Measurements from ENCODE around the gene AGBL2. TPM values are rescaled to one million over a fixed set of nuclear protein-coding genes. Genes with fewer than 3 reads are reported as not detected.
"Not testable (repeated sequence)": the region's sequence is repeated elsewhere in the genome, so short reads cannot be mapped to it uniquely, and the experiment has no call there.

Gene AGBL2
- 0.86 TPM in 1 of 2 replicates, not detected in the other for total RNA-seq
- 0.08 and 0.24 TPM in 2 replicates for polyA plus RNA-seq
- 0.06 TPM in 1 of 2 replicates, not detected in the other for polyA plus RNA-seq (2011; cell fraction: cytosol; rRNA removed)
- polyA plus RNA-seq (2011; cell fraction: nucleus; rRNA removed): 0.69 and 0.72 TPM in 2 replicates
- not detected in 2 replicates for polyA plus RNA-seq (2012)
- 3.5 TPM in 1 of 2 replicates, not detected in the other for polyA minus RNA-seq
- polyA minus RNA-seq (2011; cell fraction: cytosol; rRNA and poly(A)+ RNA removed): not detected
- polyA minus RNA-seq (2011; cell fraction: nucleus; rRNA and poly(A)+ RNA removed): 0.48 and 0.63 TPM in 2 replicates
- Bru-seq, nascent RNA: percentile 14 among the genes with signal in this experiment
- percentile 11 among the genes with signal in this experiment for BruChase-seq, experiment 1, labeled RNA remaining after a 6-hour chase
- BruChase-seq, experiment 2, labeled RNA remaining after a 2-hour chase: percentile 12 among the genes with signal in this experiment
- long read RNA-seq: 0 reads

DNA sequence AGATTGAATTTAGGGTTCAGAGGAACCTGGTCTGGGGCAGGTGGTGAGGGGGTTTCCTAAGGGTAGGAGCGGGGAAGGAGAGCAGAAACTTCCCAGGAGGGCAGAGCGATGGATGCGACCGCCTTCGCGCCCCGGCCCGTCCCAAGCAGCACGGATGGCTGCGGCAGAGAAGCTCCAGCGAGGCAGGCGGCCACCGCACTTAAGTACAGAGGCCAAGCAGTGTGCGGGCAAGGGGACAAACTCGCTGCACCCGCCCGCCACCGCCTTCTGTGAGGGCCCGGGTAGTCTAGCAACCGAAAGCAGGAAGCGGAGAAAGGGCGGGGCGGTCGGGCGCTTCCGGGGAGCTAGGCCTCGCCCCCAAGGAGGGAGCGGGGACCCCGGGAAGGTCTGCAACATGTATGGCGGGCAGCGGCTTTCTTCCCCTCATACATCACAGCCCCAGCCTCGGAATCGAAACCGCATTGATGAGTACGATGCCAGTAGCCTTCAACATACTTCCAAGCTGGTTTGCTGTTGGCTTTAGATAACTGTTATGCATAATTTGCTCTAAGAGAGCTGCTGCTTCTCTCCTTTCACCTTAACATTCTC is at the start of gene AGBL2:
TSS of gene AGBL2 (minus strand) at position 288 of the 588 bp plus-strand sequence. CDS start 719 bp downstream, outside the sequence.
- ChIA-PET POLR2A (no interaction called here), CTCF (interaction anchor here (0.9 to 1.2 kb wide), 2 partner anchors 20 to 72 kb away, joined by 3 read pairs; no protein-coding TSS in a partner anchor)
- peaks cover 4 to 9% of the 10 kb centered on the region in 2 experiments for H3K36me3 ChIP-seq (ENCODE audit: control insufficient read depth in 2 of 2, extremely low read depth in 1 of 2, insufficient read depth in 2 of 2, low read length in 2 of 2)
- peaks cover 3% of the 10 kb centered on the region for H3K4me1 ChIP-seq (ENCODE audit: control insufficient read depth, extremely low read depth, insufficient read depth, low read length)
- intact Hi-C loops (cut with micrococcal nuclease): loop anchor here (2.0 kb wide), 1 partner anchor 72 kb away; the partner anchor contains the start of gene MTCH2
- H3K4me2 ChIP-seq (ENCODE audit: insufficient read depth, low read length): peak within 1 kb of the TSS; percentile 82
- H2AFZ ChIP-seq (ENCODE audit: low read depth, low read length): peak within 1 kb of the TSS; percentile 75
- DNase-seq (ENCODE audit: low read depth, low spot score) (peak; percentile 33), FAIRE-seq (peak; percentile 76)
- TF ChIP-seq, protein P1, sequence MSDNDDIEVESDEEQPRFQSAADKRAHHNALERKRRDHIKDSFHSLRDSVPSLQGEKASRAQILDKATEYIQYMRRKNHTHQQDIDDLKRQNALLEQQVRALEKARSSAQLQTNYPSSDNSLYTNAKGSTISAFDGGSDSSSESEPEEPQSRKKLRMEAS (IDR thresholded peaks at IDR 0.05; ENCODE audit: insufficient read depth, insufficient read length): no peak
- no peak for TF ChIP-seq GATA2 (IDR thresholded peaks at IDR 0.05; ENCODE audit: insufficient read depth, insufficient read length, low read depth, low read length)
- TF ChIP-seq MYC (IDR thresholded peaks at IDR 0.05; ENCODE audit: low read depth, low read length): no peak
- TF ChIP-seq POLR2AphosphoS5 (IDR thresholded peaks at IDR 0.05; ENCODE audit: insufficient read depth, low read depth, low read length): peak; percentile 68
- TF ChIP-seq POLR2A (IDR thresholded peaks at IDR 0.05; ENCODE audit: low read depth, low read length): peak; percentile 51
- TF ChIP-seq, protein P2, sequence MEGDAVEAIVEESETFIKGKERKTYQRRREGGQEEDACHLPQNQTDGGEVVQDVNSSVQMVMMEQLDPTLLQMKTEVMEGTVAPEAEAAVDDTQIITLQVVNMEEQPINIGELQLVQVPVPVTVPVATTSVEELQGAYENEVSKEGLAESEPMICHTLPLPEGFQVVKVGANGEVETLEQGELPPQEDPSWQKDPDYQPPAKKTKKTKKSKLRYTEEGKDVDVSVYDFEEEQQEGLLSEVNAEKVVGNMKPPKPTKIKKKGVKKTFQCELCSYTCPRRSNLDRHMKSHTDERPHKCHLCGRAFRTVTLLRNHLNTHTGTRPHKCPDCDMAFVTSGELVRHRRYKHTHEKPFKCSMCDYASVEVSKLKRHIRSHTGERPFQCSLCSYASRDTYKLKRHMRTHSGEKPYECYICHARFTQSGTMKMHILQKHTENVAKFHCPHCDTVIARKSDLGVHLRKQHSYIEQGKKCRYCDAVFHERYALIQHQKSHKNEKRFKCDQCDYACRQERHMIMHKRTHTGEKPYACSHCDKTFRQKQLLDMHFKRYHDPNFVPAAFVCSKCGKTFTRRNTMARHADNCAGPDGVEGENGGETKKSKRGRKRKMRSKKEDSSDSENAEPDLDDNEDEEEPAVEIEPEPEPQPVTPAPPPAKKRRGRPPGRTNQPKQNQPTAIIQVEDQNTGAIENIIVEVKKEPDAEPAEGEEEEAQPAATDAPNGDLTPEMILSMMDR (IDR thresholded peaks at IDR 0.05; ENCODE audit: extremely low read depth in 1 of 2, insufficient read depth in 1 of 2, low read depth in 1 of 2, low read length in 2 of 2): no peak
- no peak for TF ChIP-seq FOS (IDR thresholded peaks at IDR 0.05; ENCODE audit: borderline replicate concordance, insufficient read depth, low read length)
- H3K9me3 ChIP-seq (replicated peaks; ENCODE audit: control insufficient read depth, insufficient read depth, low read length): no peaks in the 10 kb centered on the region
- no peaks in the 10 kb centered on the region for H3K27me3 ChIP-seq (ENCODE audit: control insufficient read depth in 2 of 2, insufficient read depth in 2 of 2, low read length in 2 of 2)
- peak within 1 kb of the TSS; percentile 33 for H3K9ac ChIP-seq (replicated peaks; ENCODE audit: extremely low read depth, insufficient read depth, low read length)
- H4K20me1 ChIP-seq (replicated peaks; ENCODE audit: control insufficient read depth, extremely low read depth, insufficient read depth, low read length): no peaks in the 10 kb centered on the region
- no peaks in the 10 kb centered on the region for H3K79me2 ChIP-seq (ENCODE audit: control insufficient read depth, insufficient read depth, low read length)
- no TSS peak for BruUV-seq (replicated peaks)
- peak within 1 kb of the TSS; percentile 44 to 68 (median 58) for H3K4me3 ChIP-seq (replicated peaks in 1 of 3; ENCODE audit: insufficient read depth in 1 of 3, low read depth in 1 of 3, low read length in 3 of 3)
- no peak within 1 kb of the TSS for H3K27ac ChIP-seq (ENCODE audit: insufficient read depth, low read depth, low read length)
- H3K9me1 ChIP-seq (replicated peaks; ENCODE audit: control insufficient read depth, extremely low read depth, insufficient read depth, low read length): no peaks in the 10 kb centered on the region
- dilution Hi-C loops (cut with MboI; ENCODE audit: extremely low pct_ligation_motif_present, low sequenced_read_pairs): no loop called here

DNA sequence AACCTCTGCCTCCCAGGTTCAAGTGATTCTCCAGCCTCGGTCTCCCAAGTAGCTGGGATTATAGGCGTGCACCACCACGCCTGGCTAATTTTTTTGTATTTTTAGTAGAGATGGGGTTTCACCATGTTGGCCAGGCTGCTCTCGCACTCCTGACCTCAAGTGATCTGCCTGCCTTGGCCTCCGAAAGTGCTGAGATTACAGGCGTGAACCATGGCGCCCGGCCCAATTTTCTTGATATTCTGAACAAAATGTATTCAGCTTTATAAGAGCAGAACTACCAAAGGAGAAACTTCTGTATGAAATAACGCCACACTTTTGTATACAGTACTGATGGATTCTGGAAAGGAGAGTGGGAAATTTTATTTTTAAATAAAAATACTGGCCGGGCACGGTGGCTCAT is 44.1 kb upstream of the AGBL2 start:
- H3K9ac ChIP-seq (replicated peaks; ENCODE audit: extremely low read depth, insufficient read depth, low read length); H3K4me1 ChIP-seq (ENCODE audit: control insufficient read depth, extremely low read depth, insufficient read depth, low read length); DNase-seq (ENCODE audit: low read depth, low spot score); intact Hi-C loops (cut with micrococcal nuclease); H3K9me1 ChIP-seq (replicated peaks; ENCODE audit: control insufficient read depth, extremely low read depth, insufficient read depth, low read length); CTCF ChIA-PET; H3K27me3 ChIP-seq (ENCODE audit: control insufficient read depth in 2 of 2, insufficient read depth in 2 of 2, low read length in 2 of 2); BruUV-seq (replicated peaks); H3K4me2 ChIP-seq (ENCODE audit: insufficient read depth, low read length); dilution Hi-C loops (cut with MboI; ENCODE audit: extremely low pct_ligation_motif_present, low sequenced_read_pairs); H3K27ac ChIP-seq (ENCODE audit: insufficient read depth, low read depth, low read length); H2AFZ ChIP-seq (ENCODE audit: low read depth, low read length); H3K4me3 ChIP-seq (replicated peaks in 1 of 3; ENCODE audit: insufficient read depth in 1 of 3, low read depth in 1 of 3, low read length in 3 of 3); H4K20me1 ChIP-seq (replicated peaks; ENCODE audit: control insufficient read depth, extremely low read depth, insufficient read depth, low read length); H3K9me3 ChIP-seq (replicated peaks; ENCODE audit: control insufficient read depth, insufficient read depth, low read length); FAIRE-seq: not testable (repeated sequence)
- POLR2A ChIA-PET: interaction anchor here (1.2 kb wide), 1 partner anchor 10 kb away, joined by 6 read pairs; no protein-coding TSS in a partner anchor
- H3K79me2 ChIP-seq (ENCODE audit: control insufficient read depth, insufficient read depth, low read length): peaks cover 62% of the 10 kb centered on the region
- H3K36me3 ChIP-seq (ENCODE audit: control insufficient read depth in 2 of 2, extremely low read depth in 1 of 2, insufficient read depth in 2 of 2, low read length in 2 of 2): peaks cover 20 to 23% of the 10 kb centered on the region in 2 experiments
